Natural killer cell (primary cell): ENCODE measurements around the gene SULT4A1. TPM values are rescaled to one million over a fixed set of nuclear protein-coding genes. Genes with fewer than 3 reads are reported as not detected.

Source experiments
- ATAC-seq, 3 donors: fragments of 150-1000 bp in 2 of 3; fragments of 200-7000 bp in 1 of 3; cut with Tn5 transposase; 1 replicate in 1 of 3; 2 replicates in 2 of 3; pipeline ENCODE4 v1.10.0; 2021; ENCODE audit warnings: mild to moderate bottlenecking in 2 of 3, moderate library complexity in 2 of 3
- DNase-seq, 2 donors: peaks; one replicate each; pipeline versions ENCODE4 v3.0.0 to v3.0.0-alpha.2; 2013 to 2021; ENCODE audit warnings: mixed read lengths in 1 of 2
- H3K27ac ChIP-seq: one replicate; pipeline ENCODE4 v1.5.1; 2013; ENCODE audit warnings: mild to moderate bottlenecking, low read length
- H3K27me3 ChIP-seq: one replicate; pipeline ENCODE4 v1.6.1; 2013; ENCODE audit warnings: low read length; ENCODE audit not compliant: control insufficient read depth, insufficient read depth
- H3K36me3 ChIP-seq: one replicate; pipeline ENCODE4 v1.6.1; 2013; ENCODE audit warnings: low read length; ENCODE audit not compliant: control insufficient read depth, insufficient read depth
- H3K4me1 ChIP-seq: one replicate; pipeline ENCODE4 v1.6.1; 2013; ENCODE audit warnings: low read length; ENCODE audit not compliant: control insufficient read depth, insufficient read depth
- H3K4me3 ChIP-seq: one replicate; pipeline ENCODE4 v1.5.1; 2013; ENCODE audit warnings: low read length
- H3K9me3 ChIP-seq: one replicate; pipeline ENCODE4 v1.6.1; 2013; ENCODE audit warnings: low read length; ENCODE audit not compliant: control insufficient read depth, insufficient read depth
- H3K27ac Mint-ChIP-seq, 2 donors: one replicate each; pipeline ENCODE4 v1.8.0; 2022; ENCODE audit warnings: mild to moderate bottlenecking in 2 of 2, mixed read lengths in 2 of 2, moderate library complexity in 1 of 2
- H3K27me3 Mint-ChIP-seq, 2 donors: one replicate each; pipeline ENCODE4 v1.8.0; 2022; ENCODE audit warnings: low read depth in 2 of 2, mixed read lengths in 2 of 2
- H3K36me3 Mint-ChIP-seq: one replicate; pipeline ENCODE4 v1.8.0; 2022; ENCODE audit warnings: mixed read lengths
- H3K4me1 Mint-ChIP-seq, 2 donors: one replicate each; pipeline ENCODE4 v1.8.0; 2022; ENCODE audit warnings: mixed read lengths in 2 of 2
- H3K4me3 Mint-ChIP-seq: one replicate; pipeline ENCODE4 v1.8.0; 2022; ENCODE audit warnings: mild to moderate bottlenecking, moderate library complexity, mixed read lengths
- H3K9me3 Mint-ChIP-seq, 2 donors: one replicate each; pipeline ENCODE4 v1.8.0; 2022; ENCODE audit warnings: mixed read lengths in 2 of 2
- CTCF ChIP-seq: fragments of 200-600 bp; IDR thresholded peaks from one replicate; pipeline ENCODE4 v1.8.0; 2022; ENCODE audit warnings: antibody characterized with exemption
- WGBS: methylation state at CpG from one replicate; pipeline ENCODE4 v1.1.7; 2013; ENCODE audit warnings: missing lambda C conversion rate; ENCODE audit not compliant: insufficient coverage; 5-methylcytosine and 5-hydroxymethylcytosine counted together
- intact Hi-C: fragments of 100-400 bp; cut with micrococcal nuclease; formaldehyde crosslinking; loops from one replicate; pipeline ENCODE4 v1.14.2; 2022
- total RNA-seq, 4 donors: library from RNA; stranded (reverse); fragments of 120-200 nt in 1 of 4; gene quantifications; one replicate each; pipeline versions ENCODE4 v1.2.3 to v1.2.4, GENCODE V29; 2013 to 2022

SULT4A1 gene
- total RNA-seq, 3 donors from 2014 or later (not counting 1 experiment from before 2014, with no cell fraction given), result not detected

- Mint-ChIP-seq H3K9me3 (no peaks in the 10 kb centered on the region), H3K4me1 (no peaks in the 10 kb centered on the region), H3K4me3 (no peak overlapping the region), H3K36me3 (no peaks in the 10 kb centered on the region), H3K27me3 (peaks cover 19 to 24% of the 10 kb centered on the region in 2 donors), H3K27ac (no peak overlapping the region)
- H3K4me3 ChIP-seq, result no peak overlapping the region
- no peak for TF ChIP-seq CTCF
- no peak for DNase-seq
- H3K36me3 ChIP-seq, result no peaks in the 10 kb centered on the region
- 54% methylated on average over 15 of the region's 15 CpGs for WGBS
- peaks cover 6% of the 10 kb centered on the region for H3K27me3 ChIP-seq
- peaks cover 3% of the 10 kb centered on the region for H3K4me1 ChIP-seq
- intact Hi-C loops, result no loop called here
- no peak overlapping the region for H3K27ac ChIP-seq
- ATAC-seq, result no peak
- no peaks in the 10 kb centered on the region for H3K9me3 ChIP-seq
These were observed 30.0 kb upstream of the SULT4A1 start for GRCh38 chr22:43892183-43892894.

- Mint-ChIP-seq H3K36me3 (no peaks in the 10 kb centered on the region), H3K4me1 (no peaks in the 10 kb centered on the region), H3K27ac (no peak within 1 kb of the TSS), H3K9me3 (no peaks in the 10 kb centered on the region), H3K27me3 (peaks cover 27% of the 10 kb centered on the region in 2 donors), H3K4me3 (no peak within 1 kb of the TSS)
- Histone ChIP-seq H3K27ac (no peak within 1 kb of the TSS), H3K9me3 (no peaks in the 10 kb centered on the region), H3K36me3 (no peaks in the 10 kb centered on the region), H3K4me3 (no peak within 1 kb of the TSS), H3K27me3 (peaks cover 6% of the 10 kb centered on the region), H3K4me1 (peaks cover 3% of the 10 kb centered on the region)
- no peak for TF ChIP-seq CTCF
- intact Hi-C loops, result no loop called here
- 4% methylated on average over 72 of the region's 72 CpGs for WGBS
- DNase-seq (no peak), ATAC-seq (no peak)
These were observed 29.3 kb upstream of the SULT4A1 start, which contains the start of gene PNPLA5 for GRCh38 chr22:43891360-43892182. Gene PNPLA5, minus strand, starts transcription at chr22:43892013. Its CDS starts 133 bp downstream, at chr22:43891880.

- Histone ChIP-seq H3K9me3 (no peaks in the 10 kb centered on the region), H3K4me1 (peaks cover 3% of the 10 kb centered on the region), H3K27me3 (peaks cover 6% of the 10 kb centered on the region), H3K4me3 (no peak overlapping the region), H3K36me3 (no peaks in the 10 kb centered on the region), H3K27ac (no peak overlapping the region)
- Mint-ChIP-seq H3K4me3 (no peak overlapping the region), H3K36me3 (no peaks in the 10 kb centered on the region), H3K4me1 (no peaks in the 10 kb centered on the region), H3K27me3 (peaks cover 25 to 28% of the 10 kb centered on the region in 2 donors), H3K9me3 (no peaks in the 10 kb centered on the region), H3K27ac (no peak overlapping the region)
- 23% methylated on average over 24 of the region's 24 CpGs for WGBS
- no peak for DNase-seq
- intact Hi-C loops, result no loop called here
- TF ChIP-seq CTCF, result no peak
- ATAC-seq, result no peak
These were observed 28.6 kb upstream of the SULT4A1 start for GRCh38 chr22:43890901-43891331.
